GM19240 (cell line): ENCODE measurements around the gene RNF223.
"Not testable (repeated sequence)": the region's sequence is repeated elsewhere in the genome, so short reads cannot be mapped to it uniquely, and the experiment has no call there.

Source experiments
- DNase-seq: peaks from one replicate; pipeline ENCODE4 v3.0.0; 2011; ENCODE audit warnings: low spot score; ENCODE audit not compliant: insufficient read length

Gene RNF223

DNA sequence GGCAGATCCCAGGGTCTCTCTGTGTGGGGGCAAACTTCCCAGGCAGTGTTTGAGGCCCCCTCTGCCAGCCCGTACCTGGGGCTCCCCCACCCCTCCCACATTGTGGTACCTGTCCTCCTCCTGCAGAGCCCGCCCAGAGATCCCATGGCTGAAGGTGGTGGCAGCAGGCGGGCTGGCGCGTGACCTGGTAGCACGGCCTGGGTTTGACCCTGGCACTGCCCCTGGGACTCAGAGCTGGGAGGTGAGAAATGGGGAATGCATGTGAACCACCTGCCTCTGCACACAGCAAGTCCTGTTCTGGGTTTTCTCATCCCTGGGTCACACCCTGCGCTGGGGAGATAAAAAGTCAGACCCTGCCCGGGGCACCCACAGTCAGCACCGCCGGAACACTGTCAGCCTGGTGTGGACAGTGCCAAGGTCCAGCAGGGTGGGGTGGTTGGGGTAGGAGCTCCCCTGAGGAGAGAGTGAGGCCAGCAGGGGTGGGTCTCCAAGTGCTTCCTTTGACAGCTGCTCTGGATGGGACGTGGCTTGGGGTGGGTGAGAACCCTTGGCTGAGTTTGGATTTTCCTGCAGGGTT is 42.4 kb downstream of the RNF223 start:
- no peak for DNase-seq

- DNase-seq = not testable (repeated sequence)
Measured at GRCh38 chr1:1030867-1031658, 43.0 kb downstream of the RNF223 start.

GRCh38 chr1:1027791-1028190 is 46.3 kb downstream of the RNF223 start:
- DNase-seq = no peak

DNA sequence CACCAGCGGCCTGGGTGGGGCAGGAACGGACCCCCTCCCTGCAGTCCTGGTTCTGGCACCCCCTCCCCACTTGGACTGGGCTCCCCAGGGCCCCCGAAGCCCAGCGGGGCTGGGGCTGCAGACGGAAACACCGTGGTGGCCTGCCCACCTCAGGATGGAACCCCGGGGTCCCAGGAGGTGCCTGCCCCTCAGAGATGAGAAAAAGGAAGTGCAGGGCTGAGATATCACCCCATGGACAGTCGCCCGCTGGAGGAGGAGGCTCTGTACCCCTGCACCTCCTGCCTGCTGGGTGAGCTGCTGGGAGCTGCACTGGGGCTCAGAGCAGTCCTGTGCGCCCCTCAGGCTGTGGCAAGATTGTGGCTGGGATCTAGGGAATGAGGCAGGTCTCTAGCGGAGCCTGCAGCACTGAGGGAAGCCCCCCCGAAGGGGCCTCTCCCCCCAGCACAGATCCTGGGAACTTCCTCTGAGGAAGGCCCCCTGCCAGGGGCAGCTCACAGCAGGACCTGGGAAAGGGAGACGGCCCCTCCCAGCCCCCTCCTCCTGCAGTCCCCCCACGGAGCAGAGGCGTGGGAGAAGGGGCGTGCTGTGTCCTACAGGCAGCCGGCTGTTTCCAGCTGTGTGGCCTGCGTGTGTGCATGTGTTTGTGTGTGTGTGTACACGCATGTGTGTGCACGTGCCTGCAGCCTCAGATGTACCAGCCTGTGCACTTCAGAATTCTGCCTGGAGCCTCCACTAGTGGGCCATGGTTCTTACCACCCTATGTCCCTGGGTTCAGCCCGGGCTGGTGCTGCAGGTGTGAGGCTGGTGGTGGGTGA is 47.3 kb downstream of the RNF223 start:
- no peak for DNase-seq

DNA sequence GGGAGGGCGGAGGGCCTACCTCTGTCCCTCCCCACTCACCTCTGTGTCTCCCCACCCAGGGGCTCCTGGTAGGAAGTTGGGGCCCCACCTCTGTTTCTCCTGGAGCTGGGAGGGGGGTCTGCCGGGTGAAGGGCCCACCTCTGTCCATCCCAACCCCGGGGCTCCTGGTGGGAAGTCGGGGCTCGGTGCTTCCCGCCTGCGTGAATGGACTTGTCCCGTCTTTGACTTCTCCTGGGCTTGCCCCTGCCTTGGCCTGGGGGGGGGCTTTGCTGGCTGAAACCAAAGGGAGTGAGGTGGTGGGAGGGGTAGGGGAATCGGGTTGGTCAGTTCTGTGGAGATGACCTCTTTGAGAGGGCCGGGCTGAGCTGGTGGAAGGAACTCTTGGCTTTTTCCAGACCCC is 48.4 kb downstream of the RNF223 start:
- DNase-seq = no peak

GRCh38 chr1:1024771-1025699 is 49.1 kb downstream of the RNF223 start:
- DNase-seq = no peak

- no peak for DNase-seq
Measured at GRCh38 chr1:1024149-1024770, 49.8 kb downstream of the RNF223 start.

DNA sequence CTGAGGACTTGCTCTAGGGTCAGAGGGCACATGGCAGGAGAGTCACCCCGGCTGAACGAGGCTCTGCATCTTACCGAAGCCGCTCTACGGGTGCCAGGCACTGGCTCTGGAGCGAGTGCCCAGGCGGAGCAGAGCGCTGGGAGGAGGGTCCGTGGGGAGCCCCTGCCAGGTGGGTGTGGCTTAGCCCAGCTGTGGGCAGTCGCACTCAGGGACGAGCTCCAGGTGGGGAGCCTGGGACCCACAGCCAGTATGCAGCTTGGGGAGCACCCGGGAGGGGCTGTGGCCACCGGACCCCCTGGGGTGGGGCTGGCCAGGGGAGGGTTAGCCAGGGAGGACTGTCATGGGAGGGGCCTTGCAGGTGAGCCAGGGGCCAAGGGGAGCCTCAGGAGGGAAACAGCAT is 50.4 kb downstream of the RNF223 start:
- DNase-seq = no peak

GRCh38 chr1:1022302-1023009 is 51.6 kb downstream of the RNF223 start:
- DNase-seq = no peak

GRCh38 chr1:1021920-1022259 is 52.2 kb downstream of the RNF223 start:
- no peak for DNase-seq

DNA sequence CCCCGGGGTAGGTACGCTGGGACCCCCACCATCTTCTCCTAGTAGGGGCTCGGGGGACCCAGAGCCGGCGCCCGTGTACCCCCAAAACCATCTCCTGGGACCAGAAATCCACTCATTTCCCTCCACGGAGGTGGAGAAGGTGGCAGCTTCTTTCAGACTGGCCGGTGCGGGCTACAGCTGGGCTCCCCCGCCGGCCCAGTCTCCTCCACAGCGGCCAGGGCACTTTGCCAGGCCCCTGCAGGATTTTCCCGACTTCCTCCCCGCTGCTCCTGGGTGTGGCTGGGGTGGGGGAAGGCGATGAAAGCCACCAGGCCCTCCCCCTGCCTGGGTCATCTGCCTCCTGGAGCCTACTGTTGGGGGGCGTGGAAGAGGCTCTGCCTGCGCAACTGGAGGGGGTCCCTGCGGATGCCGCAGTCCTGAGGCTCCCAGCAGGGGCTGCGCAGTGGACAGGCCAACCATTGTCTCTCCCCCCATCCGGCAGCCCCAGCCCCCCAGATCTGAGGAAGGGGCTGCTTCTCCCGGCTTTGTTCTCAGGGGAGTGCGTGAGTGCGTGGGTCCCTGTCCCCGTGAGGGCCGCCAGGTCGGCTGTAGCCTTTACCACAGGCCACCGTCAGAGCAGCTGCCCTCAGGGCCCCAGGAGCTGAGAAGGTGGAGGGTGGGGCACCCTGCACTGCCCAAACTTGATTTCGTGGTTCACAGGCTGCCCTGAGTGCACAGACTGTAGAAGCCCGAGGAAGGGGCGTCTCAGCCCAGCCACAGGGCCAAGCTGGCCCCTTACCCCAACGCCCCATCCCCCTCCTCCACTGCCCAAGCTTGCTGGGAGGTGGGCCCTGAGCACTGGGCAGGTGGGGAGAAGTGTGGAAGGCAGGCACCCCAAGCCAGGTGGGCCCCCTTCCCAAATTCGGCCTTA is 52.8 kb downstream of the RNF223 start:
- no peak for DNase-seq
